Caco-2 (cell line): ENCODE data around the gene FOLR2. TPM values are rescaled to one million over a fixed set of nuclear protein-coding genes. Genes with fewer than 3 reads are reported as not detected.
"Not testable (repeated sequence)": the region's sequence is repeated elsewhere in the genome, so short reads cannot be mapped to it uniquely, and the experiment has no call there.

ENCODE experiments used
- BruUV-seq: library from RNA; stranded (reverse); fragments of 400-500 nt; replicated peaks from 2 replicates; lab custom pipeline; 2021; lab: Mats Ljungman, UMichigan
- CTCF ChIA-PET: fragments of 300-600 bp; sonication (Branson Sonifier 250); formaldehyde crosslinking; loops from one replicate; lab custom pipeline; 2022; ENCODE audit warnings: antibody characterized with exemption; lab: Charles Lee
- POLR2A ChIA-PET: fragments of 300-600 bp; sonication (Branson Sonifier 250); formaldehyde crosslinking; loops from one replicate; lab custom pipeline; 2022; ENCODE audit warnings: antibody characterized with exemption; lab: Charles Lee
- DNase-seq, 2 experiments: peaks; one replicate each; pipeline versions ENCODE4 v3.0.0 to v3.0.0-alpha.2; 2020 to 2022
- H3K27me3 ChIP-seq: replicated peaks from 2 replicates; pipeline ENCODE4 v1.6.0; 2011; ENCODE audit warnings: low read length; ENCODE audit not compliant: control insufficient read depth, insufficient read depth
- H3K36me3 ChIP-seq: 2 replicates; pipeline ENCODE4 v1.5.1; 2011; ENCODE audit warnings: low read length; ENCODE audit not compliant: control insufficient read depth, insufficient read depth
- H3K4me1 ChIP-seq: fragments of 250-450 bp; sonication (Bioruptor Pico); 2 replicates; pipeline ENCODE4 v1.5.1; 2020; ENCODE audit warnings: mild to moderate bottlenecking
- H3K4me3 ChIP-seq: 2 replicates; pipeline ENCODE4 v1.5.1; 2011; ENCODE audit warnings: low read depth, mild to moderate bottlenecking, control low read depth, low read length
- H3K9me3 ChIP-seq: fragments of 250-450 bp; sonication (Bioruptor Pico); 2 replicates; pipeline ENCODE4 v1.5.1; 2020; ENCODE audit warnings: mild to moderate bottlenecking, moderate library complexity
- H3K27ac Mint-ChIP-seq: one replicate; pipeline ENCODE4 v1.8.0; 2022; ENCODE audit warnings: mixed read lengths; ENCODE audit not compliant: unreplicated experiment
- H3K27me3 Mint-ChIP-seq: one replicate; pipeline ENCODE4 v1.8.0; 2022; ENCODE audit warnings: mixed read lengths; ENCODE audit not compliant: insufficient read depth, unreplicated experiment
- H3K36me3 Mint-ChIP-seq: one replicate; pipeline ENCODE4 v1.8.0; 2022; ENCODE audit warnings: mild to moderate bottlenecking, mixed read lengths; ENCODE audit not compliant: insufficient read depth, unreplicated experiment
- H3K4me1 Mint-ChIP-seq: one replicate; pipeline ENCODE4 v1.8.0; 2022; ENCODE audit warnings: low read depth, mixed read lengths; ENCODE audit not compliant: unreplicated experiment
- H3K4me3 Mint-ChIP-seq: one replicate; pipeline ENCODE4 v1.8.0; 2022; ENCODE audit warnings: mild to moderate bottlenecking, moderate library complexity, mixed read lengths; ENCODE audit not compliant: unreplicated experiment
- H3K9me3 Mint-ChIP-seq: one replicate; pipeline ENCODE4 v1.8.0; 2022; ENCODE audit warnings: mixed read lengths; ENCODE audit not compliant: unreplicated experiment
- intact Hi-C: fragments of 100-400 bp; cut with micrococcal nuclease; formaldehyde crosslinking; loops from one replicate; pipeline ENCODE4 v1.10.0; 2022; ENCODE audit not compliant: unreplicated experiment
- total RNA-seq: library from RNA; stranded (reverse); gene quantifications from 2 replicates; pipeline ENCODE4 v1.2.3, GENCODE V29; 2022
- TF ChIP-seq, protein P1 (sequence below), 2 experiments: fragments of 200-600 bp in 1 of 2; IDR thresholded peaks; 1 replicate in 1 of 2; 2 replicates in 1 of 2; pipeline versions ENCODE4 v1.5.1 to v1.8.0; 2011 to 2022; ENCODE audit warnings: antibody characterized with exemption in 1 of 2, control low read depth in 1 of 2, inconsistent platforms in 1 of 2, low read depth in 1 of 2, low read length in 1 of 2, mild to moderate bottlenecking in 1 of 2, moderate library complexity in 1 of 2; ENCODE audit not compliant: insufficient read depth in 1 of 2, severe bottlenecking in 1 of 2, unreplicated experiment in 1 of 2

FOLR2 gene
- total RNA-seq, 1 experiment from 2014 or later: not detected

DNA sequence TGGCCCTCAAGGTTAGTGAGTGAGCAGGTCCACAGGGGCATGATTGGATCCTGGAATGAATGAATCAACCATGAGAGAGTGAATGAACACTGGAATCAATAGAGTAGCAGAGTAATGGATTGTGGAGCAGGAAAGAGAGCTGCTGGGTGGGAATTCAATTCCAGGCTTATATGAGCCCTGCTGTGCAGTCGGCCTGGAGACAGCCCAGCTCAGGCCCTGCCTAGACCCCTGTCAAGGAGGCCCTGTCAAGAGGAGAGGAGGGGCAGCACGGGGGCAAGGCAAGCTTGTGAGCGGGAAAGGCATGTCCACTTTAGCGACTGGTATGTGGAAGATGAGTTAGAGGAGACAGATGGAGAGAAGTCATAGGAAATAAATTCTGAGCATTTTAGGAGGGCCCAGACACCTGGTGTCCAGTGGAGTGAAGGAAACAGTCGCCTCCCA lies 25.9 kb upstream of the FOLR2 start:
- TF ChIP-seq, protein P1, sequence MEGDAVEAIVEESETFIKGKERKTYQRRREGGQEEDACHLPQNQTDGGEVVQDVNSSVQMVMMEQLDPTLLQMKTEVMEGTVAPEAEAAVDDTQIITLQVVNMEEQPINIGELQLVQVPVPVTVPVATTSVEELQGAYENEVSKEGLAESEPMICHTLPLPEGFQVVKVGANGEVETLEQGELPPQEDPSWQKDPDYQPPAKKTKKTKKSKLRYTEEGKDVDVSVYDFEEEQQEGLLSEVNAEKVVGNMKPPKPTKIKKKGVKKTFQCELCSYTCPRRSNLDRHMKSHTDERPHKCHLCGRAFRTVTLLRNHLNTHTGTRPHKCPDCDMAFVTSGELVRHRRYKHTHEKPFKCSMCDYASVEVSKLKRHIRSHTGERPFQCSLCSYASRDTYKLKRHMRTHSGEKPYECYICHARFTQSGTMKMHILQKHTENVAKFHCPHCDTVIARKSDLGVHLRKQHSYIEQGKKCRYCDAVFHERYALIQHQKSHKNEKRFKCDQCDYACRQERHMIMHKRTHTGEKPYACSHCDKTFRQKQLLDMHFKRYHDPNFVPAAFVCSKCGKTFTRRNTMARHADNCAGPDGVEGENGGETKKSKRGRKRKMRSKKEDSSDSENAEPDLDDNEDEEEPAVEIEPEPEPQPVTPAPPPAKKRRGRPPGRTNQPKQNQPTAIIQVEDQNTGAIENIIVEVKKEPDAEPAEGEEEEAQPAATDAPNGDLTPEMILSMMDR (IDR thresholded peaks at IDR 0.05; ENCODE audit: insufficient read depth in 1 of 2, low read depth in 1 of 2, low read length in 1 of 2, severe bottlenecking in 1 of 2, unreplicated experiment in 1 of 2): no peak
- Histone ChIP-seq H3K36me3 (no peaks in the 10 kb centered on the region), H3K27me3 (no peaks in the 10 kb centered on the region), H3K4me1 (peaks cover 34% of the 10 kb centered on the region), H3K9me3 (no peaks in the 10 kb centered on the region), H3K4me3 (no peak overlapping the region)
- peak in 1 of 2 experiments; percentile 42 for DNase-seq
- Mint-ChIP-seq H3K4me3 (no peak overlapping the region), H3K36me3 (no peaks in the 10 kb centered on the region), H3K27ac (peak overlapping the region; percentile 93), H3K9me3 (no peaks in the 10 kb centered on the region), H3K4me1 (peaks cover 28% of the 10 kb centered on the region), H3K27me3 (no peaks in the 10 kb centered on the region)
- ChIA-PET CTCF (interaction anchor here (0.6 to 0.9 kb wide), 2 partner anchors 12 to 32 kb away, joined by 3 to 7 read pairs; no protein-coding TSS in a partner anchor), POLR2A (no interaction called here)
- no TSS peak for BruUV-seq
- intact Hi-C loops: no loop called here

DNA sequence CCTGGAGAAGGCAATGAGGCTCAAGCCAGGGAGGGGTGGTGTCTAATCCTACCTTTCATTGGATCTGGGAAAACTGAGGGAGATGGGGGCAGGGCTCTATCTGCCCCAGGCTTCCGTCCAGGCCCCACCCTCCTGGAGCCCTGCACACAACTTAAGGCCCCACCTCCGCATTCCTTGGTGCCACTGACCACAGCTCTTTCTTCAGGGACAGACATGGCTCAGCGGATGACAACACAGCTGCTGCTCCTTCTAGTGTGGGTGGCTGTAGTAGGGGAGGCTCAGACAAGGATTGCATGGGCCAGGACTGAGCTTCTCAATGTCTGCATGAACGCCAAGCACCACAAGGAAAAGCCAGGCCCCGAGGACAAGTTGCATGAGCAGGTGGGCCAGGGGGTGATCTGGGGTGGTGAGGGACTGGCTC lies 24.6 kb upstream of the FOLR2 start, which contains the start of gene FOLR1:
Gene FOLR1, plus strand, starts transcription at position 180 of the 421 bp plus-strand sequence. Its CDS starts 34 bp downstream, at position 214.
- no TSS peak for BruUV-seq
- Histone ChIP-seq H3K4me1 (peaks cover 37% of the 10 kb centered on the region), H3K4me3 (no peak within 1 kb of the TSS), H3K9me3 (no peaks in the 10 kb centered on the region), H3K27me3 (no peaks in the 10 kb centered on the region), H3K36me3 (no peaks in the 10 kb centered on the region)
- DNase-seq: peak; percentile 72 to 84
- H3K4me3 Mint-ChIP-seq: peak within 1 kb of the TSS; percentile 56
- no peaks in the 10 kb centered on the region for H3K36me3 Mint-ChIP-seq
- H3K27me3 Mint-ChIP-seq: no peaks in the 10 kb centered on the region
- intact Hi-C loops: loop anchor here (2.0 kb wide), 1 partner anchor 47 kb away; no protein-coding TSS in a partner anchor
- H3K27ac Mint-ChIP-seq: peak within 1 kb of the TSS; percentile 93
- POLR2A ChIA-PET: interaction anchor here (0.6 to 0.7 kb wide), 3 partner anchors 30 to 79 kb away, joined by 3 to 5 read pairs (median 3); partner anchors contain the start of gene ANAPC15
- TF ChIP-seq, protein P1 (IDR thresholded peaks at IDR 0.05; ENCODE audit: insufficient read depth in 1 of 2, low read depth in 1 of 2, low read length in 1 of 2, severe bottlenecking in 1 of 2, unreplicated experiment in 1 of 2): no peak
- no peaks in the 10 kb centered on the region for H3K9me3 Mint-ChIP-seq
- CTCF ChIA-PET: interaction anchor here (0.6 to 1.0 kb wide), 3 partner anchors 9 to 279 kb away, joined by 3 to 6 read pairs (median 5); no protein-coding TSS in a partner anchor
- H3K4me1 Mint-ChIP-seq: peaks cover 37% of the 10 kb centered on the region

DNA sequence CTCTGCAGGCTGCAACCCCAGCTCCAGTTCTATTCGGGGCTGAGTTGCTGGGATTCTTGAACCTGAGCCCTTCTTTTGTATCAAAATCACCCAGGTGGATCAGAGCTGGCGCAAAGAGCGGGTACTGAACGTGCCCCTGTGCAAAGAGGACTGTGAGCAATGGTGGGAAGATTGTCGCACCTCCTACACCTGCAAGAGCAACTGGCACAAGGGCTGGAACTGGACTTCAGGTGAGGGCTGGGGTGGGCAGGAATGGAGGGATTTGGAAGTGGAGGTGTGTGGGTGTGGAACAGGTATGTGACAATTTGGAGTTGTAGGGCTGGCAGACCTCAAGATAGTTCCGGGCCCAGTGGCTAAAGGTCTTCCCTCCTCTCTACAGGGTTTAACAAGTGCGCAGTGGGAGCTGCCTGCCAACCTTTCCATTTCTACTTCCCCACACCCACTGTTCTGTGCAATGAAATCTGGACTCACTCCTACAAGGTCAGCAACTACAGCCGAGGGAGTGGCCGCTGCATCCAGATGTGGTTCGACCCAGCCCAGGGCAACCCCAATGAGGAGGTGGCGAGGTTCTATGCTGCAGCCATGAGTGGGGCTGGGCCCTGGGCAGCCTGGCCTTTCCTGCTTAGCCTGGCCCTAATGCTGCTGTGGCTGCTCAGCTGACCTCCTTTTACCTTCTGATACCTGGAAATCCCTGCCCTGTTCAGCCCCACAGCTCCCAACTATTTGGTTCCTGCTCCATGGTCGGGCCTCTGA lies 20.9 kb upstream of the FOLR2 start:
- intact Hi-C loops: no loop called here
- peaks cover 35% of the 10 kb centered on the region for H3K4me1 Mint-ChIP-seq
- POLR2A ChIA-PET: no interaction called here
- Histone ChIP-seq H3K4me1 (peaks cover 22% of the 10 kb centered on the region), H3K27me3 (no peaks in the 10 kb centered on the region), H3K36me3 (no peaks in the 10 kb centered on the region), H3K4me3 (no peak overlapping the region), H3K9me3 (no peaks in the 10 kb centered on the region)
- H3K27me3 Mint-ChIP-seq: no peaks in the 10 kb centered on the region
- peaks cover 6% of the 10 kb centered on the region for H3K36me3 Mint-ChIP-seq
- TSS peak; percentile 90 for BruUV-seq
- peak in 1 of 2 experiments; percentile 30 for DNase-seq
- H3K9me3 Mint-ChIP-seq: no peaks in the 10 kb centered on the region
- no peak overlapping the region for H3K27ac Mint-ChIP-seq
- CTCF ChIA-PET: interaction anchor here (0.6 kb wide), 1 partner anchor 52 kb away, joined by 5 read pairs; no protein-coding TSS in a partner anchor
- TF ChIP-seq, protein P1 (IDR thresholded peaks at IDR 0.05; ENCODE audit: insufficient read depth in 1 of 2, low read depth in 1 of 2, low read length in 1 of 2, severe bottlenecking in 1 of 2, unreplicated experiment in 1 of 2): no peak
- H3K4me3 Mint-ChIP-seq: no peak overlapping the region

DNA sequence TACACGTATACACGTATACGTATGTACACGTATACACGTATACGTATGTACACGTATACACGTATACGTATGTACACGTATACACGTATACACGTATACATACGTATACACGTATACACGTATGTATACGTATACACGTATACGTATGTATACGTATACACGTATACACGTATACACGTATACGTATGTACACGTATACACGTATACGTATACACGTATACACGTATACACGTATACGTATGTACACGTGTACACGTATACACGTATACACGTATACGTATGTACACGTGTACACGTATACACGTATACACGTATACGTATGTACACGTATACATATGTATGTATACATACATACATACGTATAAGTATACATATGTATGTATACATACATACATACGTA lies 15.1 kb upstream of the FOLR2 start:
- H3K4me1 Mint-ChIP-seq: peaks cover 11% of the 10 kb centered on the region
- H3K27me3 ChIP-seq, BruUV-seq, H3K27me3 Mint-ChIP-seq, H3K4me3 Mint-ChIP-seq, intact Hi-C loops, CTCF ChIA-PET, H3K36me3 ChIP-seq, H3K9me3 Mint-ChIP-seq, H3K4me1 ChIP-seq, H3K4me3 ChIP-seq, H3K36me3 Mint-ChIP-seq, DNase-seq, H3K9me3 ChIP-seq, H3K27ac Mint-ChIP-seq, POLR2A ChIA-PET: not testable (repeated sequence)
